K562 (cell line): ENCODE measurements around the gene RPS27. TPM values are rescaled to one million over a fixed set of nuclear protein-coding genes. Genes with fewer than 3 reads are reported as not detected.

Experiments used
- CHAMP1 ChIP-seq: fragments of 450-650 bp; IDR thresholded peaks from 2 replicates; pipeline ENCODE4 v1.6.1; 2016; ENCODE audit warnings: mild to moderate bottlenecking
- CHD2 ChIP-seq: IDR thresholded peaks from 2 replicates; pipeline ENCODE4 v1.6.1; 2011; ENCODE audit warnings: low read depth, low read length
- GABPB2 ChIP-seq: fragments of 250-450 bp; sonication (Bioruptor Pico); conservative IDR thresholded peaks from 2 replicates; pipeline ENCODE4 v1.5.1; 2021; ENCODE audit warnings: mild to moderate bottlenecking
- HDAC3 ChIP-seq: fragments of 450-650 bp; IDR thresholded peaks from 2 replicates; pipeline ENCODE4 v1.6.1; 2018; ENCODE audit warnings: borderline replicate concordance, mild to moderate bottlenecking, moderate library complexity; ENCODE audit not compliant: partially characterized antibody
- KDM5B ChIP-seq: fragments of 200-600 bp; sonication (generic); IDR thresholded peaks from 2 replicates; pipeline ENCODE4 v1.6.1; 2012; ENCODE audit warnings: low read depth, mild to moderate bottlenecking, moderate library complexity, low read length, control low read depth, inconsistent platforms; ENCODE audit not compliant: insufficient replicate concordance
- KLF6 ChIP-seq: fragments of 250-450 bp; sonication (Bioruptor Pico); IDR thresholded peaks from 2 replicates; pipeline ENCODE4 v1.4.0; 2020; ENCODE audit warnings: mild to moderate bottlenecking, moderate library complexity, borderline replicate concordance
- MEF2A ChIP-seq: IDR thresholded peaks from 2 replicates; pipeline ENCODE4 v1.6.1; 2011; ENCODE audit warnings: low read depth, mild to moderate bottlenecking, low read length, moderate library complexity; ENCODE audit not compliant: control insufficient read depth
- NKRF ChIP-seq: fragments of 450-650 bp; IDR thresholded peaks from 2 replicates; pipeline ENCODE4 v1.6.1; 2016; ENCODE audit warnings: borderline replicate concordance
- RAD51 ChIP-seq: fragments of 450-650 bp; IDR thresholded peaks from 2 replicates; pipeline ENCODE4 v1.7.1; 2016; ENCODE audit warnings: low read depth, mild to moderate bottlenecking, borderline replicate concordance
- SNRNP70 ChIP-seq: fragments of 200-400 bp; formaldehyde crosslinking; optimal IDR thresholded peaks from 2 replicates; pipeline ENCODE3; 2017; ENCODE audit warnings: low read depth, low read length
- STAT5B ChIP-seq: fragments of 250-450 bp; sonication (Bioruptor Pico); IDR thresholded peaks from 2 replicates; pipeline ENCODE4 v1.8.0; 2021; ENCODE audit warnings: mild to moderate bottlenecking, inconsistent platforms
- TRIM24 ChIP-seq, 2 experiments: fragments of 450-650 bp; IDR thresholded peaks; 2 replicates each; pipeline ENCODE4 v1.6.1; 2016
- ZBTB7A ChIP-seq: IDR thresholded peaks from 2 replicates; pipeline ENCODE4 v1.6.1; 2011; ENCODE audit warnings: low read depth, mild to moderate bottlenecking, low read length, moderate library complexity, borderline replicate concordance; ENCODE audit not compliant: control insufficient read depth
- ZC3H11A ChIP-seq: IDR thresholded peaks from 2 replicates; pipeline ENCODE4 v1.6.1; 2012; ENCODE audit warnings: low read depth, low read length, improper control_type of control experiment
- ZFP1 ChIP-seq: fragments of 450-650 bp; formaldehyde crosslinking; IDR thresholded peaks from 2 replicates; pipeline ENCODE4 v1.4.0; 2020; ENCODE audit warnings: mild to moderate bottlenecking, mixed read lengths
- ZZZ3 ChIP-seq: fragments of 450-650 bp; IDR thresholded peaks from 2 replicates; pipeline ENCODE4 v1.6.1; 2016; ENCODE audit warnings: antibody characterized with exemption, mild to moderate bottlenecking, moderate library complexity
- polyA plus RNA-seq, 8 experiments: library from polyadenylated mRNA; depleted of rRNA in 4 of 8; stranded (reverse) in 5 of 8; unstranded in 3 of 8; fragments of >200 nt; fragmentation: Nextera tagmentation in 2 of 8; fragmentation: Illumina TruSeq in 1 of 8; extraction: Ambion mirVana in 2 of 8; extraction: Trizol in 1 of 8; gene quantifications; 2 replicates each; pipeline versions ENCODE4 v1.2.1 to v1.2.3, GENCODE V29; 2011 to 2014; ENCODE audit warnings: inconsistent platforms in 1 of 8, missing spikeins in 1 of 8
- total RNA-seq, 7 experiments: library from RNA; depleted of rRNA in 6 of 7; stranded (reverse); fragments of >200 nt in 6 of 7; fragmentation: Illumina TruSeq in 2 of 7; extraction: Trizol in 2 of 7; gene quantifications; 2 replicates each; pipeline versions ENCODE4 v1.2.1 to v1.2.3, GENCODE V29; 2011 to 2021; ENCODE audit warnings: low replicate concordance in 1 of 7
- TF ChIP-seq, protein P1 (sequence below): fragments of 450-650 bp; IDR thresholded peaks from 2 replicates; pipeline ENCODE4 v1.7.0; 2016; ENCODE audit warnings: borderline replicate concordance
- TF ChIP-seq, protein P2 (sequence below): IDR thresholded peaks from 2 replicates; pipeline ENCODE4 v1.6.1; 2011; ENCODE audit not compliant: insufficient read length; ENCODE audit errors: extremely low read depth

The RPS27 gene
- total and polyA plus RNA-seq, 9 of the 15 experiments (the other 6 are each of a cell fraction or from before 2014, with no cell fraction given): 2,091 to 9,377 (median 6,706) TPM

DNA sequence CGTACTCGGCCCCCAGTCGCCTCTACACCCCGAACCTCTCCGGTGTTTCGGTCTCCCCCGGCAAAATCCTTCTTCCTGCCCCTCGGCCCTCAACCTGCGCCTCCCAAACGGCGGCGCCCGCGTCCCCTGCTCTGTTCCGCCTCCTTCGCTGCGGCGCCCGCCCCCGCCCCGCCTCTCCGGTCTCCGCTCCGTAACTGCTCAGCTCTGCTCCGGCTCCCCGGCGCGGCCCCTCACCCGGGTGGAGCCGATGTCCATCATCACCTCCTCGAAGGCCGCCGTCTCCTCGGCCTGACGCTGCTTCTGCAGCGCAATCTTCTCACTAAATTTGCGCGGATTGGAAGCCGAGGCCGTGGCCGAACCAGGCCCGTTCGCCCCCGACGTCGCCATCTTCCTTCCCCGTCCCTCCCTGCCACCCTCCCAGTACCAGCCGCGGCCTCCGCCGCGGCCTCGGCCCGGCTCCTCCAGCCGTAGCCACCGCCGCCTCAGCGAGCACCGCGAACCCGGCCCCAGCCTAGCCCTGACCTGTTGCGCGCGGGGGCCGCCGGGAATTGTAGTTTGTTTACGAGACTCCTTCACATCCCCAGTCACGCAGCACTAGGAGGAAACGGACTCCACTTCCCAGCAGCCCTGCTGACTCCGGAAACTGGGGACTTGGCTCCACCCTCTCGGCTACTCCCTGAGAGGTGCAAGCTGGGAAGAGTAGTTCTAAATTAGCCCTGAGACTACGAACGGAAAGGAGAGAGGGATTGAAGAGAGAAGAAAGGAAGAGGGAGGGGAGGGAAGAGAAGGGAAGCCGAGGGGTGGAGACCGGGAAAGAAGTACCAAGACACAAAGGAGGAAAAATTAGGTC is 32.2 kb upstream of the RPS27 start, which contains the start of gene CRTC2 (continued):
- TF ChIP-seq NKRF (peak; percentile 71; the same call in 1 of the 2 replicates), KLF6 (CRISPR knock-in tag) (peak; percentile 79; the same call in 1 of the 2 replicates), GABPB2 (CRISPR knock-in tag) (no peak), MEF2A (no peak), RAD51 (no peak), ZZZ3 (no peak), HDAC3 (no peak), CHAMP1 (no peak), STAT5B (CRISPR knock-in tag) (no peak), ZC3H11A (0 out of 2 replicates have a peak, but pooled peaks have one; percentile 59), TRIM24 (IDR thresholded peaks at IDR 0.05) (no peak), CHD2 (peak; percentile 27; the same call in 1 of the 2 replicates), KDM5B (no peak), ZFP1 (CRISPR knock-in tag) (no peak), SNRNP70 (no peak), ZBTB7A (0 out of 2 replicates have a peak, but pooled peaks have one; percentile 18)
- TF ChIP-seq, protein P1, sequence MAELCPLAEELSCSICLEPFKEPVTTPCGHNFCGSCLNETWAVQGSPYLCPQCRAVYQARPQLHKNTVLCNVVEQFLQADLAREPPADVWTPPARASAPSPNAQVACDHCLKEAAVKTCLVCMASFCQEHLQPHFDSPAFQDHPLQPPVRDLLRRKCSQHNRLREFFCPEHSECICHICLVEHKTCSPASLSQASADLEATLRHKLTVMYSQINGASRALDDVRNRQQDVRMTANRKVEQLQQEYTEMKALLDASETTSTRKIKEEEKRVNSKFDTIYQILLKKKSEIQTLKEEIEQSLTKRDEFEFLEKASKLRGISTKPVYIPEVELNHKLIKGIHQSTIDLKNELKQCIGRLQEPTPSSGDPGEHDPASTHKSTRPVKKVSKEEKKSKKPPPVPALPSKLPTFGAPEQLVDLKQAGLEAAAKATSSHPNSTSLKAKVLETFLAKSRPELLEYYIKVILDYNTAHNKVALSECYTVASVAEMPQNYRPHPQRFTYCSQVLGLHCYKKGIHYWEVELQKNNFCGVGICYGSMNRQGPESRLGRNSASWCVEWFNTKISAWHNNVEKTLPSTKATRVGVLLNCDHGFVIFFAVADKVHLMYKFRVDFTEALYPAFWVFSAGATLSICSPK: no peak
- TF ChIP-seq, protein P2, sequence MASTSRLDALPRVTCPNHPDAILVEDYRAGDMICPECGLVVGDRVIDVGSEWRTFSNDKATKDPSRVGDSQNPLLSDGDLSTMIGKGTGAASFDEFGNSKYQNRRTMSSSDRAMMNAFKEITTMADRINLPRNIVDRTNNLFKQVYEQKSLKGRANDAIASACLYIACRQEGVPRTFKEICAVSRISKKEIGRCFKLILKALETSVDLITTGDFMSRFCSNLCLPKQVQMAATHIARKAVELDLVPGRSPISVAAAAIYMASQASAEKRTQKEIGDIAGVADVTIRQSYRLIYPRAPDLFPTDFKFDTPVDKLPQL: no peak
